ENCODE measurements around the gene EFCAB14.

GRCh38 chr1:46643368-46643775, 75.5 kb downstream of the EFCAB14 start:
- TF ChIP-seq, protein P1, sequence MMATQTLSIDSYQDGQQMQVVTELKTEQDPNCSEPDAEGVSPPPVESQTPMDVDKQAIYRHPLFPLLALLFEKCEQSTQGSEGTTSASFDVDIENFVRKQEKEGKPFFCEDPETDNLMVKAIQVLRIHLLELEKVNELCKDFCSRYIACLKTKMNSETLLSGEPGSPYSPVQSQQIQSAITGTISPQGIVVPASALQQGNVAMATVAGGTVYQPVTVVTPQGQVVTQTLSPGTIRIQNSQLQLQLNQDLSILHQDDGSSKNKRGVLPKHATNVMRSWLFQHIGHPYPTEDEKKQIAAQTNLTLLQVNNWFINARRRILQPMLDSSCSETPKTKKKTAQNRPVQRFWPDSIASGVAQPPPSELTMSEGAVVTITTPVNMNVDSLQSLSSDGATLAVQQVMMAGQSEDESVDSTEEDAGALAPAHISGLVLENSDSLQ (IDR thresholded peaks at IDR 0.05), result peak; percentile 66; the same call in 1 of the 2 replicates
- no peak for TF ChIP-seq ELF4 (IDR thresholded peaks at IDR 0.05)
- TF ChIP-seq FOXK2 (IDR thresholded peaks at IDR 0.05), result no peak
- TF ChIP-seq NFRKB (IDR thresholded peaks at IDR 0.05), result no peak
